HG02943 (cell line): ENCODE data around the gene TCEA2.
"Not testable (repeated sequence)": the region's sequence is repeated elsewhere in the genome, so short reads cannot be mapped to it uniquely, and the experiment has no call there.

Experiments
- ATAC-seq: cut with Tn5 transposase; IDR thresholded peaks from one replicate; pipeline ENCODE4 v1.9.1; 2021; ENCODE audit warnings: mild to moderate bottlenecking, low read depth, moderate library complexity; ENCODE audit not compliant: unreplicated experiment

Gene TCEA2

DNA sequence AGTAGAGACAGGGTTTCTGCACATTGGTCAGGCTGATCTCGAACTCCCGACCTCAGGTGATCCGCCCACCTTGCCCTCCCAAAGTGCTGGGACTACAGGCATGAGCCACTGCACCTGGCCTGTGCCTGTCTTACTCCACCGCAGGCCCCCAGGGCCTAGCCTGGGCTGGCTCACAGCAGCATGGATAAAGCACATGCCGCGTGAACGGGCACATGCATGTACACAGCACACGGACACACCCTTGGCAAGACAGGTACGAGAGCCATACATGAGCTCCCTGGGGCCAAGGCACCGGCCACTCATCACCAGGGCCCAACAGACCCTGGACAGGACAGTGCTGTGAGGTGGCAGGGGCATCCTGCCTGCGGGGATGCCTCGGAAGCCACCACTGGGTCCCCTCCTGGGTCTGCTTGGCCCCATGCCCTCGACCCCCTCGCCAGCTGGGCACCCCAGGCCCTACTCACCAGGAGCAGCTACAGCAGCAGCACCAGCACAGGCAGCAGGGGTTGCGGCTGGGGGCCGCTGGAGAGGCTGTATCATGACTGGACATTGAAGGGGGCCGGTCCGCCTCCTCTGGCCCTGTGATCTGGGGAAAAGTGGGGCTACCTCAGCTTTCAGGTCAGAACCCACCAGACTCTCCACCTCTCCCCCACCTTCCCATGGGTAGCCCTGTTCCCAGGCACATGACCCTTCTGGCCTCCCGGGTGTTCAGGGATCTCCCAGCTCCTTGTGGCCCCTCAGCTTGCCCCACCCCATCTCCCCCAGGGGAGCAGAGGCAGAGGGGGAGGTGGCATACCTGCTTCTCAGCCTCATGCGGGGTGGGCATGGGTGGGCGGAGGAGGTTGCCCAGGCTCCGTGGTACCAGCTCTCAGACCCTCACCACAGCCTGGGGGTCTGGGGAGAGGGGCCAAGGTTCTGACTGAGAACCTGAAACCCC lies 13.3 kb downstream of the TCEA2 start:
- no peak for ATAC-seq

DNA sequence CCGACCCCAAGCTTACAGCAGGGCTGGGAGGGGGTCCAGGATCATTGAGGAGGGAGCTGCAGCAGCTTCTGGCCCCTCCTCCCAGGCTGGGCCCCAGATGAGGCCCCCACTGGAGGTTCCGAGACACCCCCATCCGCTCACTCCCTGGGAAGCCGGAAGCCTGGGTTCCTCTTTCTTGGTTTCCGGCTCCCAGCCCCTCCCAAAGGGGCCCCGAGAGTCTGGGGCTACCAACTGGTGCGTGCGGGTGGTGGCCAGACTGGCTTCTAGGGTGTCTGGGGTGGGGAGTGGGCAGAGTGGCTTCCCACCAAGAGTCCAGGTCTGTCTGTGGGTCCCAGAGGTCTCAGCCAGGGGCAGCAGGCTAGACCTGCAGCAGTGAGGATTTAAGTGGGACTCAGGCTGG lies 14.1 kb downstream of the TCEA2 start:
- ATAC-seq, result no peak

DNA sequence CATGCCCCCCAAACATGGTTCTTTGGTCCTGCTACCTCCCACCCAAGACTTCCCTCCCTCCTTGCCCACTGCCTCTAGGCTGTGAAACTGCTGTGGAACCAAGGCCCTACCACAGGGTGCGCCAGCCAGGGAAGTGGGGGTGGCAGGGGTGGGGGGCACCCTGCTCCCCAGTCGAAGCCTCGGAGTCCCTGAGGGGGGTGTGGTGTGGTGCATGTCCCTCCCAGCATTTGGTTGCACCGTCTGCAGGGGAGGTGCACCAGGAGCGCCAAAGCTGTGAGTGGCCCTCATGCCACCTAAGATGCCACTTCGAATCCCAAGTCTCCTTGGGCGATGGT lies 14.5 kb downstream of the TCEA2 start:
- ATAC-seq, result no peak

DNA sequence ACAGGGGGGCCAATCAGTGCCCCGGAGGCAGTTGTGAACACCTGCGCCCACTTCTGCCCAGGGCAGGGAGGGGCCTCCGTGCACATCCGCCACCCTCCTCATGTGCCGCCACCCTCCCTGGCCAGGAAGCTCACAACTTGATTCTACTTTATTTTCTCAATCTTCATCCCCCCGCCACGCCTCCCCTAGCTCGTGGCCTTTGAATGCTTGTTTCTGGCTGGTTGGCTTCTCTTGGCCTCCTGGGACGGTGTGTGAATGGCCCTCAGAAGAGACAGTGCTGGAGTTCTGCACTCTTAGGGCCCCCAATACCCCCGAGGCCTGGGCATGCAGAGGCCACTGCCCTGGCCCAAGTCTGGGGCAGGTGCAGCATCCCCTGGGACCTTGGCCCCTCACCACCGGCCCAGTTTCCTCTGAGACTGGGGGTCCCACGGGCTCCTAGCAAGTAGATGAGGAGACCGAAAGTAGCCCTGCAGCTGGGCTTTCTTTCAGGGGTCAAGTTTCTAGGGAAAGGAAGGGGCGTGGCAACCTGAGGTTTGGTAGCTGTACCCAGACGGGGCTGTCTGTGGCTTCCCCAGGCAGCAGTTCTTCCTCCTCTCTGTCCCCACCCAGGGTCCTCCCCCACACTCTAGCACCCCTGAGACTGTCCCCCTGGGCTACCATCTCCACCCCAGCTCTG lies 15.0 kb downstream of the TCEA2 start:
- ATAC-seq, result no peak

DNA sequence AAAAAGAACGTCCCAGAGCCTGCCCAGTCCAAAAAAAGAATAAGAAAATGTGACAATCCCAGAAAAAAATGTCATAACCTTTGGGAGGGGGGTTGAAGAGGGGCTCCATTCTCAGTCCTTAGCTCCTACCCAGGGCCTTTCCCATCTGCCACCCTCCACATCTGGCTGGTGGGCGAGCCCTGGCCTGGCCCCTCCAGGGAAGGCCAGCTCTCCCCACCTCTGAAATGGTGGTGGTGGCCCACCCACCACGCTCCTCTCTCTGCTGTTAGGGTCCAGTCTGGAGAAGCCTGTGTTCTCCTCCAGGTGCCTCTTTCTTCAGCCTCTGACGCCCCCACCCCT lies 15.9 kb downstream of the TCEA2 start:
- ATAC-seq, result no peak

DNA sequence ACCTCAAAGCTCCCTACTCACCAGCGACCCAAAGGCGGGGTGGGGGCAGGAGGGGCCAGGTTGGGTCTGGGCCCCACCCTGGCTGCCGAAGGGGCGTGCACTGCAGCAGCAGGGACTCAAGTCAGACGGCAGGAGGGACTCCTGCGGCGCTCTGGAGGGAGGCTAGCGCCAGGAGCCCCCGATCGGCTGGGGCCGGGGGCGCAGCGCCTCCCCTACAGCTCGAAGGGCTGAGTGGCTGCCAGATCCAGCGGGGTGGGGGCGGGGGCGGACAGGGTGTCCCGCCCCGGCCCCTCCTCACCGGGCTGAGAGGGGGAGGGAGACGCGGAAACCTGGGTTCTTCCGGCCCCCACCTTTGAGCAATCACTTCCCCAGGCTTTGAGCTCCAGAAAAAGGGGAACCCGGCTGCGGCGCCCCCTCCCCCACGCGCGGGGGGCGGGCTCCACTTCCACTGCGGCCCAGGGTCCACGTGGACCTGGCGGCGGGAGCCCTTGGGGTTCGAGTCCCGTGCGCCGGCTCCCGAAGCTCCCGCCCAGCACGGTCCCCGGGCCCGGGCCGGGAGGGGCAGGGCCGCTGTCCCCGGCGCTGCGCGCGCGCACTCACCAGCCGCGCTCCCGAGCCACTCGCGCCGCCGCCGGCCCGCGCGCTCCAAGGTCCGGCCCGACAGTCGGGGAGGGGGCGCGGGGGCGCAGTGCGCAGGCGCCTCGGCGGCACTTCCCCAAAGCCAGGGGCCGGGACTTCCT lies 16.4 kb downstream of the TCEA2 start, which contains the start of gene RGS19:
Gene RGS19 (minus strand): TSS at position 246 of the 740 bp plus-strand sequence. CDS start 2,632 bp downstream, outside the sequence.
- no peak for ATAC-seq

DNA sequence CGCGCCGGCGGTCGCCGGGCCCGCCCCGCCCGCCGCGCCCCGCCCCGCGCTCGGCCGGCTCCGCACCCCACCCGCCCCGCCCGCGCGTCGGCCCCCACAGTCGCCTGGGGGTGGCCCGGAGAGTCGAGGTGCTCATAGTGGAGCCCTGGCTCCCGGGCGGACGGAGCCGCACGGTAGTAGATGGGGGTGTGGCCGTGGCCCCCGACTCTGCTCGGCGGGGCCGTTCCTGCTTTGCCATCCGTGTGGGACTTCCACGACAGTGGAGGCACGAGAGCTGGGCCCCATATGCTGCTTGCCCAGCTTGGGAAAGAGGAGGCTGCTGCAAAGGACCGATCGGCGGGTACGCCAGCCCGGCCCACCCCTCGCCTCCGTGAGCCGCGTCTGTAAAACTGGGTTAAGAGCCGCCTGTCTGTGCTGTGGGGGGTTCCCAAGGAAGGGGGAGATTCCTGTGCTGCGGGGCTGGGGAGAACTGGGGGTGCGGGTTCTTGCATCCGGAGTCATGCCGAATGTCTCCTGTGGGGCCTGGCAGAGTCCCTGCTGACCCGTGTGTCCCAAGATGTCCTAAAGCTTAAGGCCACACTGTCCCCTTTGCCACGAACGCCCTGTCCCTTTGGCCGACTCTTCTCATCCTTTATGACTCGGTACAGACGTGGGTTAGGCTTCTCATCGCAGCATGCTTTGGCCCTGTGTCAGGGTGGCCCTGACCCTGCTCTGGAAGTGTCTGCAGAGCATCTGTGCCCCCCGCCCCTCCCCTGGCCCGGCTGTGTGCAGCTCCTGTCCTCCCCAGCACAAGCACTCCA lies 17.2 kb downstream of the TCEA2 start, which contains the start of gene OPRL1:
Gene OPRL1 (plus strand): TSS at position 70 of the 800 bp plus-strand sequence. CDS start 12,639 bp downstream, outside the sequence.
- ATAC-seq, result no peak

DNA sequence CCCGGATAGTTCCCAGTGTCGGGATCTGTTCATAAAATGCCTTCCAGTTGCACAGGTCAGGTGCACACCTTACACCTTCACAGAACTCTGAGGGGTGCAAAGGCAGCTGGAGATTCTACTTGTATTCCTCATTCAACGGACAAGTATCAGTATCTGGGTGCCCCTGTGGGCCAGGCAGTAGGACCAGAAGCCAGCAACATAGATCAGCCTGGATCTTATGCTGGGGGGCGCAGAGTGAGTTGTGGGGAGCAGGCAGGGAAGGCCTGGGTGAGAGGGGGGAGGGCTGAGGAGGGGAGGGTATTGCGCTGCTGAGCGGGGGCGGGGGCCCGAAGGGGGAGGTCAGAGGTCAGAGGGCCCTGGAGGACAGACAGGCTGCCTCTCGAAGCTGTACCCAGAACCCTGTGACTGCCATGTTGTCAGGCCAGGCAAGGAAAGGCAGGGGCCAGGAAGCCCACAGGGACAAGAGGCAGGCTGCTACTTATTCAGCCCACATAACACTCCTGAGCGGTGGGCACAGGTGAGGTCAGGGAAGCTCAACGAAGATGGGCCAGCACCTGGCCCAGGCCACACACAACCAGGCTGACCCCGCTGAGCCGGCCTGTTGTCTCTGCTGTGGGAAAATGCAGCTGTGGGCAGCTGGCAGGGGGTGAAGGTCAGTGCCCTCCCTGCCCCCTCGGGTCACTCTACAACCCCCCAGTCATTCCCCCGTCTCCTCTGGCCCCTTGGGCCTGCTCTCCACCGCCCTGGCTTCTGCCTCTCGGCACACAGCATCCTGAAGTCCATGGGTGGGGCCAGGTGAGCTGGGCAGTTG lies 18.0 kb downstream of the TCEA2 start:
- ATAC-seq, result no peak

DNA sequence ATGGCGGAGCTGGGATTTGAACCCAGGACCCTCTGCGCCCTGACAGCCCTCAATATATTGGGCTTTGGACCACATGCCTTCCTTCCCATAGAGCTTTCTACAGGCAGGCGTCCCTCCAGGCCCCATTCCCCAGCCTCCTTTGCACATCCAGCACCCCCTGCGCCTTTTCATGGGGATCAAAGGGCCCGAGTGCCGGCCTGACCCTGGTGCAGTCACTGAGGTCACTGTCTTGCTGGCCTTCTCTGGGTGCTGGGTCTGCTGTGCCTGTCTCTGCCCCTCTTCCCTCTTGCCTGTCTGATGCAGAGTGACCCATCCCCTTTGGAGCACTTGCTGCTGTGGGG lies 18.6 kb downstream of the TCEA2 start:
- ATAC-seq, result no peak

DNA sequence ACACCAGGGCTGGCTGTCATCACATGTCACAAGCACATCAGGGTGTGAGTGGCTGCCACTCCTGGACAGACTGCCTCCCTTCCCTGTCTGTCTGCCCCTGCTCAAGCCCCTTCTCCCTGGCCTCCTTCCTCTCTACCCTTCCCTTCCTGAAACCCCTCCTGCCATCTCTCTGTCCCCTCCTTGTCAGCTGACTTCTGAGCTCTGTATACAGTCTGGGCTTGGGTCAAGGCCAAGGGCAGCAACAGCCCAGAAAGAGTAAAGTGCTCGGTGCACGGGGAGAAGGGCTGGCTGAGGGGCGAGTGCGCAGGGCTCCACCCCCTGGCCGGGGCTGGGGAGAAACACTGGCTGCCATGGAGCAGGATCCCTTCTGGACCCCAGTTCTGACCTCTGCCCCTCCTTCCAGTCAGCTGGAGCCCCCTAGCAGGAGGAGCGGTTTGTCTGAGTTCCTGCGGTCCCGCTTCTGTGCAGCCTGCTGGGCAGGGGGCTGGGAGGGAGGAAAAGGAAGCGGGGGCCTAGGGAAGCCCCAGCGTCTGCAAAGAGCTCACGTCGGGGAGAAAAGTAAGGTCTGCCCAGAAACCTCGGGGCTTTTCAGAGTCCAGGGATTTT lies 19.2 kb downstream of the TCEA2 start:
- ATAC-seq, result no peak

DNA sequence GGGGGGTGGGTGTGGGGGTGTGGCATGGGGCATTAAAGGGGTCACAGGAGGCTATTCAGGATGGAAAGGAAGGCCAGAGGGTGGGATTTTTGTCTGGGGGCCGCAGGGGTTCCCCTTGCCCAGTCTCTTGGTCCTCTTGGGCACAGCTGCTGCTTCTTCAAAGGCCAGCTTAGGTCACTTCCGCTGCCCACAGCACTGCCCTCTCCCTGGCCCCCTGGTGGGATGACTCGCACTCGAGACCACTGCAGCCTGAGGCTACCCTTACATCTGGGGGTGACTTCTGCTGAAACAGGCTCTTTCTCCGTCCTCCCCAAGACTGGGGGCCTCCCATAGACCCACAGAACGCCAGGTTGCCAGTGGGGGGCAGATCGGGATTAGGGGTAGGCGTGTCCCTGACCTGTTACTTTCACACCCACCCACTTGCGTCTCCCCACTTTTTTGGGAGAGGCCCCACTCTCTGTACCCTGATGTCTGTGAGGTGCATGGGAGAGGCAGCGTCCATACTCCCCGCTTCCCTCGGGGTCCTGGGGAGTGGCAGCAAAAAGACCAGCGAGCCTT lies 19.9 kb downstream of the TCEA2 start:
- no peak for ATAC-seq

DNA sequence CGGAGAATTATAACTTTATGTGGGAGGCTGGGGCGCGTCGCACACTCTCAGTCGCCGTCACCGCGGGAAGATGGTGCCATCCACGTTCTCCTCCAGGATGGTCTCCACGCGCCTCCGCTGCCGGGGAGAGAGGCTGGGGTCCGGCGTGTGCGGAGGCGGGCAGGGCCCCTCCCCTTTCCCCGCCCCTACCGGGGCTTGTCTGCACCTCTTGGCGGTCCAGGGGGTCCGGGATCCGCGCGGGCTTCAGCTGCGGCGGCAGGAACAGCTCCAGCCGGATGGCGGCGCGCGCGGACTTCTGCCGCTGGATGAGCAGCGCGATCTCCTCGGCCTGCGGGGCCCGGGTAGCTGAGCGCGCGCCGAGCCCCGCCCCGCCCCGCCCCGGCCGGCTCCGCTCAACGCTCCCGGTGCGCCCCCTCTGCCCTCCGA lies 20.4 kb downstream of the TCEA2 start:
- ATAC-seq, result no peak

DNA sequence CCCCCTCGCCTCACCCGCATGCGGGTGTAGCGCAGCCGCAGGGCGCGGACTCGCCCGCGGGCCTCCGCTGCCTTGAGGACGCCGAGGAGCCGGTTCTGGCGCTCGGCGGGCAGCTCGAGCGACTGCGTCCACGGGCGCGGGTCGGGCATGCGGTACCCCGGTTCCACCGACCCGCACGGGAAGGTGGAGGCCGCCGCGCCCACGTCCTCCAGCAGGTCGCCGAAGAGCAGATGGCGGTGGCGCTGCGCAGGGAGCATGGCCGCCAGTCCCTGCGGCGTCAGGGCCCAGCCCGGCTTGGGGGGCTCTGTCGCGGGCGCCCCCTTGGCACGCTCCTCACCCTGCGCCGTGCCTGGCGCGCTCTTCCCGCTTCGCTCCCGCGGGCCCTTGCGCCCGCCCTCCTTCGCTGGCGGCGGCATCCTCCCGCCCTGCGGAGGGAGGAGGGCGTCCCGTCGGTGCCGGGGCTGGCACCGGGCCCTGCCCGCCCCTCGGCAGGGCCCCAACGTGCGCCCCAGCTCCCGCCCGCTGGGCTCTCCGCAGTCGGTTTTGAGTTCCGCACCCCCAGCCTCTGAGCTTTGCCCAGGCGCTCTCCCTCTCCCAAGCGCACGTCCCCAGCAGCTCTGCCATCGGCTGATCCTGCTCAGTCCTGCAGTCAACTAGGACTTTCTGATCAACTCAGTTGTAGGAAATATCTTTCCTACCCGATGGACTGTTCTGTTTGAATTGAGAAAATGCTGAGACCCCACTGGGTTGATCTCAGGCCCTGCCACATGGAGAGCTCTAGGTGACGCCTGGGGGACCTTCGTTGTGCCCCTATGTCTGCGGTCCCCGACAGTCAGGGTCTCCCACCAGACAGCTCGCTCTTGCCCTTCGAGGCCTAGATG lies 21.0 kb downstream of the TCEA2 start, which contains the start of gene LKAAEAR1:
Gene LKAAEAR1 (minus strand): TSS at position 595 of the 881 bp plus-strand sequence. CDS start 179 bp downstream, at position 416.
- no peak for ATAC-seq

DNA sequence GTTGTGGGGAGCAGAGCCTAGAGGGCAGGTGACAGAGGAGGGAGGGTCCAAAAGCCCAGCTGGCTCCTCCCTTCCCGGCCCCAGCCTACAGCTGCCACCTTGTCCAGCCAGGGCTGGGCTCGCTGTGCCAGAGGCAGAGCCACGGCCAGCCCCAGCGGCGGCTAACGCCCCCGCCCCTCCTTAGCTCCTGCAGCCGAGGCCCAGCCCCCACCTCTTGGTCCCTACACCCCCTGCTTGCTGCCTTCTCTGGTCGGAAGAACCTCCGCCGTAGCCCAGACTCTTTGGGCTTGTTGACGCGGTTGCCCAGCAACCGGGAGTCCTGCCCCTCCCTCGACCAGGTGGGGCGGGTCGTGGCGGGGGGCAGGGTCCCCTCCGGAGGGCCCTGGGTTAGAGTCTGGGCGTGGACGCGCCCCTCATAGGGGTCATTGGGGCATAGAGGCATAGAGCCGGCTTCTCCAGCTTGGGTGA lies 21.7 kb downstream of the TCEA2 start:
- ATAC-seq, result no peak

DNA sequence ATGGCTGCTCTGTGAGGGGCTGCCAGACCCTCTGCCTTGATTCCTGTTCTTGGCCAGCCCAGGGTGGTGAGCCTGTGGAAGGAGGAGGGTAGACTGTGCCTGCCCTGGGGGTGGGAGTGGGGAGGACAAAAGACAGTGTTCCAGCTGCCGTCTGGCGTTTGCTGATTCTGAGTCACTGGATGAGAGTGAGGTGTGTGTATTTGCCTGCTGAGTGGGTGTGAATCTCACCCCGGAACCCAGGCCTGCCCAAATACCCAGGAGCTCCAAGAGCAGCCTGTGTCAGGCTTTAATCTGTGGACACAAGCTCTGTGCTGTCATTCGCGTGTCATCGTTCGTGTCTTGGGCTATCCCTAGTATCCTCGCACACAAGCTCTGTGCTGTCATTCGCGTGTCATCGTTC lies 23.8 kb downstream of the TCEA2 start:
- no peak for ATAC-seq

DNA sequence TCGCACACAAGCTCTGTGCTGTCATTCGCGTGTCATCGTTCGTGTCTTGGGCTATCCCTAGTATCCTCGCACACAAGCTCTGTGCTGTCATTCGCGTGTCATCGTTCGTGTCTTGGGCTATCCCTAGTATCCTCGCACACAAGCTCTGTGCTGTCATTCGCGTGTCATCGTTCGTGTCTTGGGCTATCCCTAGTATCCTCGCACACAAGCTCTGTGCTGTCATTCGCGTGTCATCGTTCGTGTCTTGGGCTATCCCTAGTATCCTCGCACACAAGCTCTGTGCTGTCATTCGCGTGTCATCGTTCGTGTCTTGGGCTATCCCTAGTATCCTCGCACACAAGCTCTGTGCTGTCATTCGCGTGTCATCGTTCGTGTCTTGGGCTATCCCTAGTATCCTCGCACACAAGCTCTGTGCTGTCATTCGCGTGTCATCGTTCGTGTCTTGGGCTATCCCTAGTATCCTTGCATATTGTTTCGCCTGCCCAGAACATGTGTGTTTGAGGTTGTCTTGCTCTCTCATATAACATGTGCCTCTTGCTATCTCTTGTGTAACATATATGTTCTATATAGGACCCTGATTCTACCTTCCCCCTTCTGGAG lies 24.3 kb downstream of the TCEA2 start:
- not testable (repeated sequence) for ATAC-seq

DNA sequence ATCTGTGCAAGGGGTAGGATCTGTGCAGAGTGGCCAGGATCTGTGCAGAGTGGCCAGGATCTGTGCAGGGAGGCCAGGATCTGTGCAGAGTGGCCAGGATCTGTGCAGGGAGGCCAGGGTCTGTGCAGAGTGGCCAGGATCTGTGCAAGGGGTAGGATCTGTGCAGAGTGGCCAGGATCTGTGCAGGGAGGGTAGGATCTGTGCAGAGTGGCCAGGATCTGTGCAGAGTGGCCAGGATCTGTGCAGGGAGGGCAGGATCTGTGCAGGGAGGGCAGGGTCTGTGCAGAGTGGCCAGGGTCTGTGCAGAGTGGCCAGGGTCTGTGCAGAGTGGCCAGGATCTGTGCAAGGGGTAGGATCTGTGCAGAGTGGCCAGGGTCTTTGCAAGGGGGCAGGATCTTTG lies 25.6 kb downstream of the TCEA2 start:
- ATAC-seq, result not testable (repeated sequence)
